ENCODE data around the gene CAMK2A.

The CAMK2A gene

GRCh38 chr5:150180241-150181026 lies 109.1 kb downstream of the CAMK2A start:
- DNase-seq = no peak

GRCh38 chr5:150179019-150179620 lies 110.5 kb downstream of the CAMK2A start:
- DNase-seq = no peak

DNA sequence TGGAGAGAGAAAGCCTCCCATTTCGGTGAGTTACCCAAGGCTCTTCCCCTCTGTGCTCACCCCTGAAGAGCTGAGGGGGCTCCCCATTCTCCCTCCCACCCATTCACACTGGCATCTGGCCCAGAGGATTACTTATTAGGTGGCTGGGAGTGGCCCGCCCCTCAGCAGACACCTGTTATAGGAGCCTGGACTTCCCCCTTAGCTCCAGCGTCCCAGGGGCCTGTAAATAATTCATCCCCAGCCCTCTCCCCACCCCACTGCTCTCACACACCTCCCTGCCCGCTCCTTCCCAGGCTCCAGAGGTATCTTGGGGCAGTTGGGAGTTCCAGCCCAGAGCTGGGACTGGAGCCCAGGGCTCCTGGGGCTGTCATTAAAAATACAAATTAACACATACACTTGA lies 111.3 kb downstream of the CAMK2A start:
- no peak for DNase-seq

- DNase-seq = no peak
These were observed 111.9 kb downstream of the CAMK2A start for GRCh38 chr5:150177721-150178120.

DNA sequence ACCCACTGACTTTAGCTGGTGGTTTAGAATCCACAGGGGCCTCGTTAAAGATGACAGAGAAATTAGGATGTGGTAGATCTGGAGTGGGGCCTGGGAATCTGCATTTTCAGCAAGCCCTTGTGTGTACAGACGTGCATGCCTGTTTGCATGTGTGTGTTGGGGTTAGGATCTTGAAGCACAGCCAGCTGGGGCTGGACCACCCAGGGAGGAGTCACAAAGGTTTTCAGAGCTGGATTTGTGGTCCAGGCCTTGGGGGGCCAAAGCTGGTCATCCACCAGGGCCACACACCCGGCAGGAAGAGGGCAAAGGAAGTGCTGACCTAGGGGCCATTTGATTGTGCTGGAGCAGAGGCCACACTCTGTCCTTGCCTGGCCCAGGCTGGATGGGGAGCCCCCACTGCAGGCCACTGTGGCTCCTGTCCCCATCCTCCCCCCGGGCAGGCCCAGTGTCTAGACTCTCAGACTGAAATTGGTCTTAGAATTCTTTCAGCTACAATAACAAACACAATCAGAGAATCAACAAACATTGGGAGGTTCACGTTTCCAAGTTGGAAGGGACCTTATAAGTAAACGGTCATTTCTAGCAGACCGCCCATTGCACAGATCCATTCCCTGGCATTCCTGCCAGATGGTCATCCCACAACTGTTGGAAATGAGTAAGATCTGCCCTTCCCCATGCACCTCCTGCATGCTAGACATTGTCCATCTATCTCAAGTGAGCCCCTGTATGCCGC lies 112.7 kb downstream of the CAMK2A start:
- no peak for DNase-seq

DNA sequence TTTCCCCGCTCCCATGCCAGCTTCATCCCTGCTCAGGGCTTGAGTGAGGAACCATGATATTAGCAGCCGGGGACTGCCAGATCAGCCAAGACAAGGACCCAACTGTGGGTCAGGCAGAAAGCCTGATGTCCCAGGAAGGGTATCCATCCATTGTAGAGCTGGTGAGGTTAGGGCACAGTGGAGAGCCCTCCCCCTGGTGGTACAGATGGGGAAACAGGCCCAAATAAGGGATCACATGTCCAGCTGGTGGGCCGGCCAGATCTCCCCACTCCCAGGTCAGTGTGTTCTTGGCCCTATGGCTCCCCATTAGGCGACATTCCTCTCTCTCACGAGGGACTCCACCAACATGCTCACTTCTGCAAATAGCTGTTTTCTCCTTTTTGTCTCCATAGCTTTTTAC lies 114.0 kb downstream of the CAMK2A start:
- DNase-seq = no peak

- no peak for DNase-seq
These were observed 114.5 kb downstream of the CAMK2A start for GRCh38 chr5:150175076-150175475.

- DNase-seq = no peak
These were observed 115.3 kb downstream of the CAMK2A start for GRCh38 chr5:150174285-150174684.

DNA sequence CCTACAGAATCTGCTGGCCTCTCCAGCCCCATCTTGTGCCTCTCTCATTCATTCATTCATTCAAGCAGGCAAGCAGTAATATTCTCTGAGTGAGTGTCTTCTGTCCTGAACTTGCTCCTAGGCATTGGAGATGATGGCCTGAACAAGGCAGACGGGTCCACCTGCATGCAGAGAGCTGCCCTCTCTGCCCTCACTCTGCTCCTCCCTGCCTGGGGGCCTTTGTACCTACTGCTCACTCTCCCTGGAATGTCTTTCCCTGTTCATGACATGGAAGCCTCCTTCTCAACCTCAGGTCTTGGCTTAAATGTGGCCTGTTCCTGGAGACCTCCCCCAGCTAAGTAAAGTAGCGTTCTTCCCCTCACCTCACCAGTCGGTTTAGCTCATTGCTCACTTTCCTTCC lies 116.4 kb downstream of the CAMK2A start:
- no peak for DNase-seq

DNA sequence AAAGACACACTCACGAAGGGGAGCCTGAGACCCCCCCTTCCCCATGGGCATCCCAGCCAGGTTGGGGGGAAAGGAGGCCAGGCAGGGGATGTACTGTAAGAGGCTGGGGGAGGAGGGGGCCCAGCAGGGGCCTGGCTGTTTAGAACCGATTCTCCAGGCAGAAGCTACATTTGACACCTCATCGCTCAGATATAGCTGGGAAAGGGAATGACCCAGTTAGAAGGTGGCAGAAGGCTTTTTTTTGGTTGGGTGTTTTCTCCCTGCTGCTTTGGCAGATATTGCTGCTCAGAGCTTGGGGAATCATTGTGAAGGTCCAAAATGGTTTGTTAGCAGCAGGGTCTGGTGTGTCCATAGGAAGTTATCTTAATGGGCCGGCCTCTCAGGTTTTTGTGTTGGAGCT lies 117.0 kb downstream of the CAMK2A start:
- DNase-seq = no peak

DNA sequence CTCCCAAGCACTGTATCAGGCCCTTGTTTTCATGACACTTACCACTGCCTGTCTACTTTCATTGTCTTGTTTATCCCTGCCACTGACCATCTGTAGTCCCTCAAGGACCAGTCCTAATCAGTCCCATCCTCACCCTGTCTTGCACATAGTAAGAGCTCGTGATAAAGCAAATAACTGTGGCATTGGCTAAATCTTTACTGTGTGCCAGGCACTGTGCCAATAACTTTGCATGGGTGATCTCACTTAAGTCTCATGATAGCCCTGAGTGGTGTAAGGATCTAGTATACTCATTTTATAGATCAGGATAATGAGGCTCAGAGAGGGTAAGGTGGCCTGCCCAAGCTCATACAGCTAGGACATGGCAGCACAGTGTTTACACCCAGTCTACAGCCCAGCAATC lies 117.4 kb downstream of the CAMK2A start:
- DNase-seq = no peak

All from NCI-H2107 (cell line).